ENCODE measurements around the gene HSP90AA1. TPM values are rescaled to one million over a fixed set of nuclear protein-coding genes. Genes with fewer than 3 reads are reported as not detected.

The HSP90AA1 gene
- total and polyA plus RNA-seq, 2 of the 8 experiments (the other 6 are each of a cell fraction or from before 2014, with no cell fraction given): 339 to 878 TPM

- no peak for DNase-seq (ENCODE audit: low read depth in 1 of 2, low spot score in 2 of 2)
- H3K9ac ChIP-seq (replicated peaks in 1 of 4; ENCODE audit: extremely low read depth in 1 of 4, low read depth in 3 of 4, low read length in 3 of 4): no peak overlapping the region
- POLR2A ChIA-PET (ENCODE audit: partially characterized antibody): no interaction called here
These were observed 46.7 kb downstream of the HSP90AA1 start for GRCh38 chr14:102040153-102040552.

More at GRCh38 chr14:102040153-102040552, 46.7 kb downstream of the HSP90AA1 start:
- H3K23me2 ChIP-seq (ENCODE audit: low read depth, low read length): no peaks in the 10 kb centered on the region
- no peaks in the 10 kb centered on the region for H3K4me1 ChIP-seq (replicated peaks in 1 of 4; ENCODE audit: control insufficient read depth in 3 of 4, insufficient read depth in 4 of 4, low read length in 3 of 4)
- peaks cover 0 to 13% of the 10 kb centered on the region in 2 experiments for H4K20me1 ChIP-seq (replicated peaks in 1 of 2; ENCODE audit: control insufficient read depth in 1 of 2, insufficient read depth in 2 of 2, low read length in 2 of 2)
- H3K79me1 ChIP-seq (ENCODE audit: low read depth, low read length): no peaks in the 10 kb centered on the region
- no peak for FAIRE-seq
- no peaks in the 10 kb centered on the region for H3K9me3 ChIP-seq (ENCODE audit: insufficient read depth in 2 of 2, low read depth in 1 of 2, low read length in 1 of 2)
- H3K18ac ChIP-seq (ENCODE audit: extremely low read depth, low read length): no peak overlapping the region
- no peaks in the 10 kb centered on the region for H3K79me2 ChIP-seq (ENCODE audit: control insufficient read depth in 1 of 2, insufficient read depth in 2 of 2, low read length in 2 of 2)
- WGBS, 2 experiments (ENCODE audit: extremely low coverage in 1 of 2, insufficient coverage in 1 of 2, insufficient read length in 1 of 2, insufficient replicate concordance in 2 of 2, low coverage in 1 of 2, low lambda C conversion rate in 2 of 2, missing lambda C conversion rate in 1 of 2): 93% methylated on average over 13 of the region's 13 CpGs; no CpG with 5 or more reads in 1 of the 2 experiments
- H2BK120ac ChIP-seq (replicated peaks; ENCODE audit: low read depth, low read length): no peak overlapping the region
- H2AK5ac ChIP-seq (ENCODE audit: low read depth, low read length): no peak overlapping the region
- no peak overlapping the region for H4K91ac ChIP-seq (replicated peaks; ENCODE audit: insufficient read length, low read length)
- no peak overlapping the region for H3K4ac ChIP-seq (replicated peaks; ENCODE audit: insufficient read length, low read depth, low read length)
- H3K23ac ChIP-seq (ENCODE audit: insufficient read length): no peak overlapping the region
- no peak overlapping the region for H2BK12ac ChIP-seq (ENCODE audit: low read depth, low read length)
- H3K56ac ChIP-seq (replicated peaks; ENCODE audit: insufficient read length, low read depth, low read length): no peak overlapping the region
- H3K14ac ChIP-seq (ENCODE audit: insufficient read length): no peak overlapping the region
- H3K27me3 ChIP-seq (replicated peaks in 1 of 4; ENCODE audit: control insufficient read depth in 3 of 4, extremely low read depth in 1 of 4, insufficient read depth in 3 of 4, low read length in 3 of 4): no peaks in the 10 kb centered on the region
- no peak overlapping the region for H3K4me2 ChIP-seq (ENCODE audit: insufficient read depth in 1 of 2, low read depth in 2 of 2, low read length in 2 of 2)
- no peak overlapping the region for H4K5ac ChIP-seq (ENCODE audit: insufficient read length, low read depth, low read length)
- H2AFZ ChIP-seq (ENCODE audit: low read length): no peak overlapping the region
- no peak overlapping the region for H2BK20ac ChIP-seq (ENCODE audit: low read length)
- TF ChIP-seq POLR2AphosphoS5 (IDR thresholded peaks at IDR 0.05; ENCODE audit: low read depth, low read length) (no peak), CBX8 (IDR thresholded peaks at IDR 0.05; ENCODE audit: borderline replicate concordance, low read depth, low read length) (no peak), EGR1 (IDR thresholded peaks at IDR 0.05; ENCODE audit: borderline replicate concordance, low read depth, low read length) (no peak), BRCA1 (IDR thresholded peaks at IDR 0.05; ENCODE audit: low read depth, low read length) (no peak), SRF (IDR thresholded peaks at IDR 0.05; ENCODE audit: low read depth, low read length) (no peak)
- H4K8ac ChIP-seq (ENCODE audit: extremely low read depth, insufficient read depth, low read length): no peak overlapping the region
- H3K4me3 ChIP-seq (ENCODE audit: extremely low read depth in 1 of 4, insufficient read depth in 2 of 4, low read depth in 3 of 4, low read length in 4 of 4): no peak overlapping the region
- no peak overlapping the region for H3K27ac ChIP-seq (ENCODE audit: low read depth, low read length)
- no peak overlapping the region for H2BK5ac ChIP-seq (ENCODE audit: low read depth, low read length)
- CTCF ChIA-PET (ENCODE audit: partially characterized antibody): no interaction called here
- H2BK15ac ChIP-seq (ENCODE audit: low read length): no peak overlapping the region
- H3K36me3 ChIP-seq (ENCODE audit: control insufficient read depth in 2 of 4, insufficient read depth in 4 of 4, low read length in 3 of 4): peaks cover 50 to 91% (median 85%) of the 10 kb centered on the region in 4 experiments

All from H1 (cell line).